ENCODE measurements around the gene GPC6. TPM values are rescaled to one million over a fixed set of nuclear protein-coding genes. Genes with fewer than 3 reads are reported as not detected.

The GPC6 gene
- total and polyA plus RNA-seq, 2 donors (not counting 1 experiment from before 2014, with no cell fraction given): not detected

- H3K4me1 Mint-ChIP-seq: no peaks in the 10 kb centered on the region
- H3K4me3 Mint-ChIP-seq: no peak overlapping the region
- Histone ChIP-seq H3K9me3 (ENCODE audit: control extremely low read depth in 1 of 3, control insufficient read depth in 2 of 3, insufficient read depth in 1 of 3, low read length in 2 of 3) (no peaks in the 10 kb centered on the region), H3K9ac (ENCODE audit: low read length) (no peak overlapping the region), H3K4me1 (ENCODE audit: control insufficient read depth in 2 of 2, insufficient read depth in 2 of 2, low read length in 2 of 2) (no peaks in the 10 kb centered on the region), H3K79me2 (ENCODE audit: control insufficient read depth, insufficient read depth, low read length) (no peaks in the 10 kb centered on the region), H3K27me3 (replicated peaks in 1 of 4; ENCODE audit: control extremely low read depth in 1 of 4, control insufficient read depth in 3 of 4, insufficient read depth in 4 of 4, low read length in 3 of 4) (no peaks in the 10 kb centered on the region), H3K36me3 (replicated peaks in 1 of 2; ENCODE audit: control extremely low read depth in 1 of 2, control insufficient read depth in 1 of 2, extremely low read depth in 1 of 2, insufficient read depth in 2 of 2, low read length in 1 of 2) (no peaks in the 10 kb centered on the region), H3K4me2 (replicated peaks; ENCODE audit: low read depth, low read length, poor library complexity, severe bottlenecking) (no peak overlapping the region), H3K4me3 (ENCODE audit: control extremely low read depth in 1 of 5, extremely low read depth in 1 of 5, insufficient read depth in 1 of 5, low read depth in 2 of 5, low read length in 4 of 5) (no peak overlapping the region), H4K20me1 (ENCODE audit: control insufficient read depth, insufficient read depth, low read length, poor library complexity, severe bottlenecking) (no peaks in the 10 kb centered on the region), H2AFZ (ENCODE audit: insufficient read depth, low read depth, low read length, poor library complexity, severe bottlenecking) (no peak overlapping the region), H3K27ac (ENCODE audit: low read length in 2 of 2) (no peak overlapping the region)
- H3K27ac Mint-ChIP-seq: no peak overlapping the region
- ChIA-PET POLR2A (no interaction called here), CTCF (interaction anchor here (0.7 kb wide), 1 partner anchor 8 kb away, joined by 4 read pairs; no protein-coding TSS in a partner anchor)
- no CpG with 5 or more reads among the region's 8 CpGs for WGBS (ENCODE audit: insufficient coverage)
- no peaks in the 10 kb centered on the region for H3K9me3 Mint-ChIP-seq (ENCODE audit: insufficient read depth)
- no peak for ATAC-seq (ENCODE audit: low read depth)
- no peaks in the 10 kb centered on the region for H3K27me3 Mint-ChIP-seq
- intact Hi-C loops (cut with micrococcal nuclease): no loop called here
- TF ChIP-seq CTCF (IDR thresholded peaks at IDR 0.05): no peak
- DNase-seq: no peak
These were observed 1083.6 kb downstream of the GPC6 start for GRCh38 chr13:94309997-94310855.

GRCh38 chr13:94311893-94312292 lies 1085.3 kb downstream of the GPC6 start:
- ATAC-seq (ENCODE audit: low read depth) (no peak), DNase-seq (no peak)
- no peak overlapping the region for H3K4me3 ChIP-seq (ENCODE audit: control extremely low read depth in 1 of 5, extremely low read depth in 1 of 5, insufficient read depth in 1 of 5, low read depth in 2 of 5, low read length in 4 of 5)
- H3K9me3 ChIP-seq (ENCODE audit: control extremely low read depth in 1 of 3, control insufficient read depth in 2 of 3, insufficient read depth in 1 of 3, low read length in 2 of 3): no peaks in the 10 kb centered on the region
- H3K27me3 ChIP-seq (replicated peaks in 1 of 4; ENCODE audit: control extremely low read depth in 1 of 4, control insufficient read depth in 3 of 4, insufficient read depth in 4 of 4, low read length in 3 of 4): no peaks in the 10 kb centered on the region
- H4K20me1 ChIP-seq (ENCODE audit: control insufficient read depth, insufficient read depth, low read length, poor library complexity, severe bottlenecking): no peaks in the 10 kb centered on the region
- WGBS (ENCODE audit: insufficient coverage): 100% methylated on average over 1 of the region's 2 CpGs
- CTCF ChIA-PET: no interaction called here
- POLR2A ChIA-PET: no interaction called here
- H2AFZ ChIP-seq (ENCODE audit: insufficient read depth, low read depth, low read length, poor library complexity, severe bottlenecking): no peak overlapping the region
- Mint-ChIP-seq H3K4me1 (peaks cover under 1% of the 10 kb centered on the region), H3K4me3 (no peak overlapping the region), H3K9me3 (ENCODE audit: insufficient read depth) (no peaks in the 10 kb centered on the region), H3K27me3 (no peaks in the 10 kb centered on the region), H3K27ac (no peak overlapping the region)
- no peak overlapping the region for H3K9ac ChIP-seq (ENCODE audit: low read length)
- no peaks in the 10 kb centered on the region for H3K36me3 ChIP-seq (replicated peaks in 1 of 2; ENCODE audit: control extremely low read depth in 1 of 2, control insufficient read depth in 1 of 2, extremely low read depth in 1 of 2, insufficient read depth in 2 of 2, low read length in 1 of 2)
- no peak overlapping the region for H3K27ac ChIP-seq (ENCODE audit: low read length in 2 of 2)
- no peak overlapping the region for H3K4me2 ChIP-seq (replicated peaks; ENCODE audit: low read depth, low read length, poor library complexity, severe bottlenecking)
- H3K4me1 ChIP-seq (ENCODE audit: control insufficient read depth in 2 of 2, insufficient read depth in 2 of 2, low read length in 2 of 2): no peaks in the 10 kb centered on the region
- no peak for TF ChIP-seq EZH2 (IDR thresholded peaks at IDR 0.05; ENCODE audit: borderline replicate concordance, insufficient read depth, low read depth, low read length, poor library complexity, severe bottlenecking)
- TF ChIP-seq CTCF (IDR thresholded peaks at IDR 0.05): no peak
- intact Hi-C loops (cut with micrococcal nuclease): no loop called here
- H3K79me2 ChIP-seq (ENCODE audit: control insufficient read depth, insufficient read depth, low read length): no peaks in the 10 kb centered on the region

Data from B cell (primary cell).